NCI-H69 (cell line): ENCODE results near the gene ELK4.
A peak's percentile ranks its signal among the peaks of the same experiment; 100 is the strongest.

ENCODE experiments used
- DNase-seq: peaks from one replicate; lab custom pipeline; 2025; lab: John Stamatoyannopoulos, UW

Gene ELK4

GRCh38 chr1:205630241-205630640, 1.6 kb downstream of the ELK4 start:
- DNase-seq: no peak

GRCh38 chr1:205629751-205630150, 2.1 kb downstream of the ELK4 start:
- DNase-seq: no peak

DNA sequence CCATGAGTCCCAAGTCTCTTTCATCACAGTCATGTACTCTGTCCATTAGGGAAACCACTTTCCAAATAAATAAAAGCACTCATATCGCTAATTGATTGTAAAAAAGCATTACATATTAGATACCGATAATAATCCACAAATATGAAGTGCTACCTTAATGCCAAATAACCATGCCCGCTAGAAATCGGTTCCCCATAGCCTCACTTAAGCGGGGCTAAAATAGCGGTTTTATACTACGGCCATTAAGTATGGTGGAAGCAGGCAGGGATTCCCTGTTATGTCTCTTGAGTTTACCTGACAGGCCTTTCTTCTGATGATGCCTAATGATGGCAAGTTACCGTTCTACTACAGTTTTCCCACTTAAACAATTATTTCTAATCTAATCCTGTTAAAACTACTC, 3.9 kb downstream of the ELK4 start:
- DNase-seq: no peak

DNA sequence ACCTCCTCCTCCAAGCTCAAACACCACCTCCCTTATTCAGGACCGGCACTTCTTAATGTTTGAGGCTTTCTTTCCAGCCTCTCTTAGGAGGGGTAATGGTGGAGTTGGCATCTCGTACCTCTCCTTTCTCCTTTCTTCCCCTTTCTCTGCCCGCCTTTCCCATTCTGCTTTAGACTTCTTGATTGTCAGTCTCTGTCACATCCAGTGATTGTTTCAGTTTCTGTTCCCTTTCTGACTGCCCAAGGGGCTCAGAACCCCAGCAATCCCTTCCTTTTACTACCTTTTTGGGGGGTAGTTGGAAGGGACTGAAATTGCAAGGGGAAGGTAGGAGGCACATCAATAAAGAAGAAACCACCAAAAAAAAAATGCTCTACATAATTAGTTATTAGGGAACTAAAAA, 5.6 kb downstream of the ELK4 start:
- DNase-seq: no peak

- no peak for DNase-seq
Measured at GRCh38 chr1:205623646-205624045, 8.2 kb downstream of the ELK4 start.

DNA sequence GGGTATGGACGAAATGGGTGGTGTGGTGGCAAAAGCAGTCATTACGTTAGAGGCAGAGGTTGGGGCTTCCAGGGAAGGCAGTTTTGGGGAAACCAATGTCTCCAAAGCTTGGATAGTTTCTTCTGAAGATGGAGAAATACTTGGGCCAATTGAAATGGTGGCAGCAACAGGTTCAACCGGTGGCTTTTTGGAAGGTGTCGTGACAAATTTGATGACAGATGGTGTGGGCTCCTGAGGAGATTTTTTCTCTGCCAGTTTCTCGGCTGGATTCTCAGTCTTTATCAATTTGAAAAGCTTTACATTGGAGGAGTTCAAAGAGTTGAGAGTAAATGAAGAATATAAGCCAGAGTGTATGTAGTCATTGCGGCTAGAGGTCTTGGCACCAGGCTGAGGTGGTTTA, 11.5 kb downstream of the ELK4 start:
- no peak for DNase-seq

GRCh38 chr1:205619376-205619775, 12.4 kb downstream of the ELK4 start:
- no peak for DNase-seq

DNA sequence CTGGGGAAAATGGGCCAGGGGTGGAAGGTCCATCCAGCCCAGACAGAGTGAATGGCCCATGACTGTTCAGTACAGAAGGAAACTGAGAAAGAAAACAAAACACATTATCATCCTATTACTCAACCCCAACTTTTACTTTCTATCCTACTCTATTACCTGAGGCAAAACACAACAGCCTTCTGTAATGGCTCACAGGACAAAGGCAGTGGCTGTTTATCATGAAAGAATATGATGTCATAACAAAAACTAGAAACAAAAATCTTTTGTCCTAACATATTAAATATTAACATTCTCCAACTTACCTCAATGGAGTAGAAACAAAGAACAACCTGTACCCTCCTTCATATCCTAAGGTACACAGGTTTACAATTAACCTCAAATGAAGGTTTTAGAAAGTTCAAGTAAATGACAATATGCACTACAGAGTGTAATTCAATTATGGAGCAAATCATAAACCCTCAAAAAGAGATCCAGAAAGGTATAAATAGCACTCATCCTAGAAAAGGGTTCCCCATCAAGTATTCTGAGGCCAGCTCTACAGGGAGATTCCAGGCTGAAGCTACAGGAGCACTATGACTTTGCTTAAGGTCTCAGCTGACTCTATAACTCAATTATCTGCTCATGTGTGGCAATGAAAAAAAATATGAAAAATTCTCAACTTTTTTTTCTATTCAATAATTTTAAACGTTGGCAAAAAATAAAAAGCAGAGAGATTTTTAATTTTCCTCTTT, 15.1 kb downstream of the ELK4 start:
- DNase-seq: no peak

- DNase-seq: no peak
Measured at GRCh38 chr1:205615789-205616188, 16.0 kb downstream of the ELK4 start.

DNA sequence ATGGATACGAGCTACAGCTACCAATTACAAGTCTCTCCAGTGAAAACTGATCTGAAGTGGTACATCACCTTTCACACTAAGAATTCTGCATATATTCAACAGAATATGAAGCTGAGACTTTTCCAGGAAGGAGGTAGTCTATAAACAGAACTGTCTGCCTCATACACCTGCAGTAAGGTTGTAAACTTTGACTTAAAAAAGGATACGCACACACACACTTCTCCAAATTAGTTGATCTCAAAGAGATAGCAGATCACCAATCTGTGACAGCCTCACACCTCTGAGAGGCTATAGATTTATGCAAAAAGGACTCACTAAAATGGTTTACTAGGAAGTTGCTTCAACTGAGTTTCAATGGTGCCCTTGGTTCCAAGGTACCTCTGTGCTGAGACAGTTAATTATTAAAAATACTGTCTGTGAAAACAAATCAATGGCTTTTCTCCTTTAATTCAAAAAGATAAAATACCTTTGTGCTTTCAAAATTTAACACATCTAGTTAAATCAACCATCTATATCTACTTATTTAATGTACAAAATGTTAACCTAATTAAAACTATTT, 17.9 kb downstream of the ELK4 start:
- DNase-seq: no peak

DNA sequence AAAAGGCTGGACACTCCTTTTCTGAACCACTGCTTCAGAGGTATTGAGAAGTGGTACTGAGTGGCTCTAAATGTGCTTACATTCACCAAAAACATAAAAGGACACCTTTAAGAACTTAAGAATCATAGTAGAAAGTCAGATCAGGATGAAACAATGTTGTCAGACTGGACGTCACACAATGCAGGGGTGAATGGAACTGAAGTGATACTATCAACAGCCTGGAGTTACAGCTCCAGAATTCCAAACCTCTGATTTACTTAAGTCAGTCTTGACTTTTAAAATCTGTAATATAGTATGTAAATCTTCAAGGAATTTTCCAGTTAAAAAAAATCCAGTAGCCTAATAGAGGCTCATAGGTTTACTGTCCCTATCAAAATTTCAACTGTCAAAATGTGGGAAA, 19.3 kb downstream of the ELK4 start:
- DNase-seq: no peak

GRCh38 chr1:205612104-205612503, 19.7 kb downstream of the ELK4 start:
- DNase-seq: no peak

DNA sequence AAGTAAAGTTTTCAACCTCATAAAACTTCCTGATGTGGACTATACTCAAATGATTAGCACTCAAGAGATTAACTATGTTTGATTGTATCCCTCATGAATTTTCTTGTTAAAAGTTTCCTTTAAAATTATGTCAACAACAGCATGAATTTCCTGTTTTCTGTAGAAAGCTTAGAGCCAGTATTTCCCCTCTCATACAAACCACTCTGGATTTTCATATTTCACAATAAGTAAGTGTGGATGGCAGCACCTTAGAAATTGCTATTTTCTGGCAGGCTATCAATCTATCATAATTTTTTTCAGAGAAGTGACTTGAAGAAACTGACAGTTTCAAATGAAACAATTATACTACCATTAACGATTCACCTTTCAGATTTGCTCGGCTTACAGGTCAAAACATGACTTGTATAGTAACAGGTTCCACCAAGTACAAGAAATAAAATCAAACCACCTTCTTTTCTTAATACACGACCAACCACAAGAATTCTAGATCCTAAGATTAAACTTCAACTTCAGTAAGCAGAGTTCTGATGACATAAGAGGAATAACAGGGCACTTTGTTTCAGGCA, 20.8 kb downstream of the ELK4 start:
- DNase-seq: no peak

DNA sequence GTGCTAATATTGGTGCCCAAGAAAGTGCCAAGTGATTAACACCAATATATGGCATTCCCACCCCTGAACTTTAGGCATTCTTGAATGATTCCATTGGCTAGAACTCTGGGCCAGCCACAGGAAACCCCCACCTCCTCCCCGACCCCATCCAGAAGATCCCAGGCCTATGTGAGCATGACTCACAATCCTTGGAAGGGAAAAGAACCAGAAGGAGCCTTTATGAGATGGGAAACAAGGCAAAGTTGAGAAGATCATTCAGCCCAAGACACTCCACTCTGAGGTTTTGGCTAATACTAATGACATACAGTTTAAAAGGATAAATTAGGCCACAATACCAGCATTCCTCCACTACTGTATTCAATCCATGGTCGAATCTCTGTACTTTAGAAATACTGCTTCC, 21.8 kb downstream of the ELK4 start:
- DNase-seq: no peak

DNA sequence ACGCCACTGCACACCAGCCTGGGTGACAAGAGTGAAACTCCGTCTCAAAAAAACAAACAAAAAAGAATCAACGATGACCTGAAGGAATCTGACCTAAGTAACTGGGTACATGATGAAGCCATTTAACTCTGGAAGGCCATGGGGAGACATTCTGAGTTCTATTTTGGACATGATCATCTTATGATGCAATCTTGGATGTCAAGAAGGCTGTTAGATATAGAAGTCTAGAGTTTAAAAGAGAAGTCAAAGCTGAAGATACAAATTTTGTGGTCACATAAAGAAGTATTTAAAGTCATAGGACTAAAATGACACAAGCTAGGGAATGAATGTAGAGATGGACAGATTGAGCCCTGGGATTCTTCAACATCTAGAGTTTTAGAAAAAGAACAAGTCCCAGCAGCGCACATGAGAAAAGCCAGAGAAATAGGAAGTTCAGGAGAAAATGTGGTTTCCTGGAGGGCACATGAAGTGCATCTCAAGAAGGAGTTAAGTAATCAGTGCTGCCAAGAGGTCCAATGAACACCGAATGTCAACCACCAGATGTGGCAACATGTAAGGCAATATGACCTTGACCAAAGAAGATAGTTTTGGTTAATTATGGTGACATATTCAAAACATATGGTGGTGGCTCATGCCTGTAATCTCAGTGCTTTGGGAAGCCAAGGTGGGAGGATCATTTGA, 26.8 kb downstream of the ELK4 start:
- DNase-seq: no peak

DNA sequence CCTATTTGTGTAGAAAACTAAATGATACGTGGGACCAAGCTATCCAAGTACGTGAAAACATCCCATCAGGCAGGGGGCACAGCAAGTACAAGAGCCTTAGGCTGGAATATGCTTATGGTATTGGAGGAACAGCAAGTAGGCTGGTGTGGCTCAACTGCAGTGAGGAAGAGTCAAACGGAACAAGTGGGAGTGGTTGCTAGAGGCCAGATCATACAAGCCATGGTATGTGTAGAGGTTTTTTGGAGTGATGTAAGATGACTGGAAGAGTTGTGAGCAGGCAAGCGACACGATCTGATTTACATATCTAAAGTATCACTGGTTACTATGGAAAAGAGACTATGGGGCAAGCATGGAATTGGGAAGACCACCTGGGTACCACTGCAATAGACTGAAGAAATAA, 27.8 kb downstream of the ELK4 start:
- no peak for DNase-seq

DNA sequence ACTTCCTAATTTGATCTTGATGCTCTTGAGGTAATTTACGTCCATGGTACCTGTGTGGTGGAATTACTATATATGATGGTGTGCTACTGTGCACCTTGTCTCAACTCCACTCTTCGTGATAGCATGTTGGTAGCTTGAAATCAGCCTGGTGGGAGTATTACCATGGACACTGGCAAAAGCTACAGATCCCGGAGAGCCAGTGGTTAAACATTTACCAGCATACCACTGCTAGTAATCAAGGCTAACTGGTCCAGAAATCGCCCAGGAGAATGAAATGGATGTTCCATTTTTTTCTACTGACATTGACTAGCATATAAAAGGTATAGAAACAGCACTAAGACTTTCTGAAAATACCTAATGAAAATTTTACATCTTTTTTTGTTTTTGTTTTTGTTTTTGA, 30.6 kb downstream of the ELK4 start:
- DNase-seq: no peak

DNA sequence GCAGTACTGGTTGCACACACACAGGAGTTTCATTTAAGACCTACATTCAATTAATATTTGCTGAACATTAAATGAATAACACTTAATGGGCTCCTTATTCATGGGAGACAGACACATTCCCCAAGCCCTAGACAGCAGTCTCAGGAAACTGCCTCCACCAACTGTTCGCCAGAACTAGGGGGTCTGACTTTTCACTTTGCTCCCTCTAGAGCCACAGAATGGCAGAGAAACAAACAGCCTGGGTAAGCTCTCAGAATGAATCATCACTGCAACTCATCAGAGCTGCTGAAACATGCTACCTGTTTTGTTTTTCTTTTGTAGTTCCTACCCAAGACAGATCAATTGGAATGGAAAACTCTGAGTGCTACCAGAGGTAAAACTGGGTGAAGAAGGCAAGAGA, 31.7 kb downstream of the ELK4 start:
- no peak for DNase-seq

GRCh38 chr1:205599669-205600042, 32.2 kb downstream of the ELK4 start:
- DNase-seq: no peak

GRCh38 chr1:205598841-205599668, 32.8 kb downstream of the ELK4 start:
- DNase-seq: no peak

DNA sequence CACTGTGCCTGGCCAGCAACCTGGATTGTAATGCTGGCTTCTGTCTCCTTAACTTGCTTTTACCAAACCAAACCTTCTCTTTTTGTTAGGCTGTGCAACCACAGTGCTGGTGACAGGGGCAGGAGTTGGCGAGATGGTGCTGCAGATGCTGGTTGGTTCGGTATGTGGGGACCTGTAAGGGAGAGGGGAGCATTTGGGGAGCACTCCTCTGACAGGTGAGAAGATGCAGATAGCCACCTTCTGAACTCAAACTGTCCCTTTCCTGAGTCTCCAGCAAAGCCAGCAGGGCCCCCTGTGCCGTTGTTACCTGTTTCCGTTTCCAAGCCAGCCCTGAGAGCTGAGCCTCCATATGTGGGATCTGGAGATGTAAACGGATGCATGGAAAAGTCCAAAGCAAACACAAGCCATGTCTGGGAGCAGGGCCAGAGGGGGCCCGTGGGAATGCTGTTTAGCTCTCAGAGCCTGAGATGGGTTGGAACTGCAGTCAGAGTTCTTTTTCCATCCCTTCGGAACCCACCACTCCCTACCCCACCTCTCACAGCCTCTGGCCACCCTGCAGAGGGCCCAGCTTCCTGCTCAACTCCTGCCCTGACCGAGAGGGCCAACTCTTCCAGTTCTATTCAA, 34.0 kb downstream of the ELK4 start:
- peak; percentile 48 for DNase-seq

GRCh38 chr1:205596876-205597275, 34.9 kb downstream of the ELK4 start:
- no peak for DNase-seq
